Dermis blood vessel endothelial cell (primary cell): ENCODE measurements around the gene DVL2. TPM values are rescaled to one million over a fixed set of nuclear protein-coding genes. Genes with fewer than 3 reads are reported as not detected.

Source experiments
- DNase-seq: peaks from one replicate; pipeline ENCODE4 v3.0.0; 2010
- total RNA-seq: library from RNA; depleted of rRNA; stranded (reverse); fragments of >200 nt; gene quantifications from 2 replicates; pipeline ENCODE4 v1.2.3, GENCODE V29; 2014

DVL2 gene
- total RNA-seq, 1 donor from 2014 or later: 32.8 TPM

DNA sequence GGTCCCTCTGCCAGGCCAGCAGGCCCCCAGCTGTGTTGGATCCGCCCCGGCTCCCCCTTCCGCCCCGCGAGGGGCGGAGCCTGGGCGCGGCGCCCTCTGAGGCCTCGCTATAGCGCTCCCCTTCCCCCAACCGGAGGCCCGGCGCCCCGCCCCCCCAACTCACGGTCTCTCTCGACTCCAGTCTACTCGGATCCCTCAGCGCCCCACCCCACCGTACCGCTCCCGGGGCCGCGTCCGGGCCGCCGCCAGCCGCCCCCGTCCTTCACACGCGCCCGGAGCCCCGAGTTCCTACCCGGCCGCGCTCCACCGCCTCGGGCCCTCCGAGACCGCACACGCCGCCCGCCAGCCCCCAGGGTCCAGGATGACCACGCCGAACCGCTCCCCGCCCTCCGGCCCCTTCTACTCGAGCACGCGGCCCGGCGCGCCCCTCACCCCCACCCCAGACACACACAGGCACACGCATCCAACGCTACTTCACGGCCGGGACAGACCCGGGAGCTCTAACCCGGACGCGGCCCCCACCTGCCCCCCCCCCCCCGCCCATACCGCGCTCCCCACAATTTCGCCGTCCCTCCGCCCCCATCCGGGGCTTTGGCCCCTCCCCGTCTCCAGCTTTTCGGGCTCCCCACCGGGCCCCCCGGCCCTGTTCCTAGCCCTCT lies 3.6 kb upstream of the DVL2 start:
- DNase-seq: peak; percentile 66

DNA sequence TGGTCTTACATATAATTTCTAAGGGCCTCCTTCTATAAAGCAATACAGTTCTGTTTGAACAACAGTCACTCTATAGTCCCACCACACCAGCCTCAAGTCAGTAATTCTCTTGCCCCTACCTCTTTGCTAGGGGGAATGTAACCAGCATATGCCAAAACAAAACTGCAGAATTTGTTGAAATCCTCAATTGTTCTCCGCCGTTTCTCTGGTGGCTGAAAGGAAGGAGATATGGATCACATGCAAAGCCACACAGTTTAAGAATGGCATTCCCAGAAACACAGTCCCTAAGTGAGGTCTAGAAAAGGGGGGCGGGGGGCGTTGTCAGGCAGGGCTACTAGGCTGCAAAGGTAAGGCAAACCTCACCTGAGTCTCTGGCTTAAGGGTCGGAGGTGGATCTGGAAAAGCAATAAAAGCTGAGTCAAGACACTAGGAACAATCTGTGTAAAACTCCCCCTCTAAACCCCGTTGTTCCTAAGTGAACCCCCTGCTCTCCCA lies 3.0 kb upstream of the DVL2 start:
- no peak for DNase-seq

DNA sequence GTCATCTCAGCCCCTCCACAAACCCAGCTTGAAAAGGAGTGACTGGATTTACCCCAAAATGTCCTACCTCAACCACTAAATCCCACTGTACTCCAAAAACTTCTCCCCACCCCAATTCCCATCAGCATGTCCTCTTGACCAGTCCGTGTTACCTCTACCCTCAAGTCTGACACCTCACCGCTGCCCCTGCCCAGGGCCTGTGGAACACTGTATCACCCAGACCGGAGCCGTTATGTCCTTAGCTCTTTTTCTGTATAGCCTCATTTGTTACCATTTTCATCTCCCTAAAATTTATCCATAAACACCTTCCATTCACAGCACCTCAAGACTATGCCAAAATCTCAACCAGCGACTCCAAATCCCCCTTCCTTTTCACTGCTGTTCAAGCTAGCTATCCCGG lies 2.5 kb upstream of the DVL2 start:
- no peak for DNase-seq

DNA sequence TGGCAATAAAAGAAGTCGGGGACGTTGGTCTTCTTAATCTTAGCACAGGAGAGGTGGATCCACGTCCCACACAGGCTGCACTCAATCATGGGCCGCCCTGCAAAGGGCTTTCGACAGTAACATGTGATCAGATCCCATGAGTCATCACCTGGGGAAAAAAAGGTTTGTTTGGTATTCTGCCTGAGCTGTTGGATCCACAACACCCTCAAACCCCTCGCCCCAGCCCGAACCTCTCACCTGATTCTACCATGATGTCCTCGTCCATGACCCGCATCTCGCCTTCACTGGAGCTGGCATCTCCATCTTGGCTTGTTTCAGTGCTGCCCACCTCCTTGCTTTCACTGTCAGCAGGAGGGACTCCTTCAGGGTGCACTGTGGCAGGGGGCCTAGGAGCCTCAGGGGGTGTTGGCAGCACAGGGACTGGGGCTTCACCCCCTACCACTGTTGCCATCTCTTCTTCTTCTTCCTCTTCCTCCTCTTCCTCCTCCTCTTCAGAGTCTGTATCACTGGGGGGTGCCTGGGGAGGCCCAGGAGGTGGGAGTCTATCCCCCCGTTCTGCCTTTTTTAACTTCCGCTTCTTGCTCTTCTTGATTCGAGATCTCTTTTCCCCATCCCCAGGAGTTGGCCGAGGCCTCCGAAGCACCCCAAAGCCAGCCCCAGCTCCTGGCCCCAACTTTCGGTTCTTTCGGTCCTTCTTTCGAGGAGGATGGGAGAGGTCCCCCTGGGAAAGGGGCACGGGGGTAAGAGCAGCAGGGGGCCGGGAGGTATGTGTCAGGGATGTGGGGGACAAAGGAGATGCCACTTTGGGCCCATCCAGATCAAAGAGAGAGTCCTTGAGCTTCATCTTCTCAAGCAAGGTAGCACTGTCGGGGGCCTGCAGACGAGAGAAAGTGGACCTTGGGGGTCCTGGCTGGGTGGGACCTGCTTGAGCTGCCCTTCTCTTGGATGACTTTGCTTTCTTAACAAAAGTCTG lies 1.7 kb upstream of the DVL2 start:
- peak; percentile 35 for DNase-seq

DNA sequence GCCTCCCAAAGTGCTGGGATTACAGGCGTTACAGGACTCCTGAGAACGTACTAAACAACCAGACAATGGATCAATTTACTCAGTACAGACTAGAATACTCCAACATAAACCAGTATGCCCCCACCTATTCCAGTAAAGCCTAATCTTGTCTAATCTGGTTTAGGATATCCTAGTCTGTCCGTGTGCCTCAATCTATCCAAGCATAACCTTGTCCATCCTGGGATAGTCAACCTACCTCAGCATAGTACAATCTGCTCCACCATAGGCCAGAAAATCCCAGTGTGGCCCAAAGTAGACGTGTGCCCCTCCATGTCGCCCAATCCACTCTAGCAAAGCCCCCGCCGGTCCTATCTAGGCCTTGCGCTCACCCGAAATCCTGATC lies 625 bp downstream of the DVL2 start:
- no peak for DNase-seq

DNA sequence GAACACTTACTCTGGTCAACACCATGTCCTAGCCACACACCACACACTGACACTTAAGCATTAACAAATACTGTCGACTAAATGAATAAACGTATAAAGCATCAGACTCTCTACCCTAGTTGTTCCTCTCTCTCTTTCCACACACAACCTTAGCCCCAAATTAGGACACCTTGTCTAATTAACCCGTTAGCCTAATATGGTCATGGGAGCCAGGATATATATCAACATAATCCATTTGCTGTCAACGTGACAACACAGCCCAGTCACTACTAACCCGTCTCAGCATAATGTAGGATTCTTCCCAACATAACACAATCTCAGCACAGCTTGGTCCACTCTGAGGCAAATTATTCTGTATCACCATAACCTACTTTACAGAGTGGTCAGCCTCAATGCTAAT lies 2.2 kb downstream of the DVL2 start:
- no peak for DNase-seq

DNA sequence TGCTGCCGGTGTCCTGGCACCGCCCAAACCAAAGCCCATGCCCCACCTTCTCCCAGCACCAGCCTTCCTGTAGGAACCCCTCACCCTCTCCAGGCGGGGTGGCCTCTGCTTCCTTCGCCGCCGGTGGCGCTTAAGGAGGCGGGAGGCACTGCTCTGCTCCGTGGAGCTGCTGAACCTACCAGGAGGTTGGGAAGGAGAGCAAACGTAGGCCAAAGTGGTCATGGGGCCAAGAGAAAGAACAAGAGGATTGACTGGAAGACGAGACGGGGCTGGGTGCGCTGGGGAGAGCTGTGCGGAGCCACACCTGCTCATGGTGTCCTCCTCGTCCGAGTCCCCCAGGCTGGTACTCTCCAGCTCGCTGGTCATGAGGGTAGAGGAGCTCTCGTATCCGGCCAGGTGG lies 4.8 kb downstream of the DVL2 start:
- no peak for DNase-seq

DNA sequence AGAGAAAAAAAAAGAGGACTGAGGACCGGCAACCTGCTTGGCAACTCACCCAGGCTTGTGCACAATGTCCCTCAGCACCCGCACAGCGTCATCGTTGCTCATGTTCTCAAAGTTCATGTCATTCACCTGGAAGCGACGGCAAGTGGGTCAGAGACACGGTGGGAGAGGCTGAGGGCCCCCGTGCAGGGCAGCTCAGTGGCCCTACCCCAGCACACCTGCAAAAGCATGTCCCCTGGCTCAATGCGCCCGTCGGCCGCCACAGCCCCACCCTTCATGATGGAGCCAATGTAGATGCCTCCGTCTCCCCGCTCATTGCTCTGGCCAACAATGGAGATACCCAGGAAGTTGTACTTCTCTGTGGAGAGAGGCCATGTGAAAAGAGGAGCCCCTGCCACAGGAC lies 5.4 kb downstream of the DVL2 start:
- no peak for DNase-seq

DNA sequence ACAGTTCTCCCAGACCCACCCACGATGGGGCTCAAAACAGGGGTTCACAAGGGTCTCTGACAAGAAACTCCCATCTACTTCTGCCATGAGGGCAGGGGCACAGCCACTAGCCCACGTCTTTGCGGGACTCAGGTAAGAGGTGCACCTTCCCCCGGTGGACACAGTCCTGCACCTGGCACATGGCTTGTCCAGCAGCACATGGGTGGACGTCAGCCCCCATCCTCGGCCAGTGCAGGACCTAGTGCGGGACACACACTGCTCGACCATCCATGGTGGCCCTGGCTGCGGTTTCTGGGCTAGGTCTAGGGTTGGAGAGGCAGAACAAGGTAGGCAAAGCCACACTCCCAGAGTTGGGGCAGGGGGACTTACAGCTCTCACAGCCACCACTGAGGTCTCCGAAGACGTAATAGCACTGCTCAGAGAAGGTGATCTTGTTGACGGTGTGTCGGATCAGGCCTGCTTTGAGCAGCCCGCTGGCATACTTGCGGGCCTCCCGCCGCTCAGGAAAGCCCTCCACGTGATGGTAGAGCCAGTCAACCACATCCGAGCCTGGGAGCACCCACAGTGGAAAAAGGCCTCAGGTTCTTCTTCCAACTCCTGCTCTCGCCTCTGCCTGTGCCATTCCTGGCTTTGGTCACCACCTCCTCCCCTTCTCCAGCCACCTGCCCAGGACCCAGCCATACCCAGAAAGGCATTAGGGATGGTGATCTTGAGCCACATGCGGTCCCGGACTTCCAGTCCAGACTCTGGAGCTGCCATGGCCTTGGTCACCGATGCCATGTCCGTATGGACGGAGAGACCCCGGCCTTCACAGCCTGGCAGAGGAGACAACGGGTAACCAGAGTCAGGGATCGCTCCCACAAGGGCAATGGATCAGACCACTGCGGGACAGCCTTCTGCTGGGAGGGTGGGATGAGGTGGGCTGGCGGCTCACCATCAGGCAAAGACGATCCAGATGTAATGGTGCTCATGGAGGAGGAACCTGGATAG lies 7.3 kb downstream of the DVL2 start:
- DNase-seq: no peak

DNA sequence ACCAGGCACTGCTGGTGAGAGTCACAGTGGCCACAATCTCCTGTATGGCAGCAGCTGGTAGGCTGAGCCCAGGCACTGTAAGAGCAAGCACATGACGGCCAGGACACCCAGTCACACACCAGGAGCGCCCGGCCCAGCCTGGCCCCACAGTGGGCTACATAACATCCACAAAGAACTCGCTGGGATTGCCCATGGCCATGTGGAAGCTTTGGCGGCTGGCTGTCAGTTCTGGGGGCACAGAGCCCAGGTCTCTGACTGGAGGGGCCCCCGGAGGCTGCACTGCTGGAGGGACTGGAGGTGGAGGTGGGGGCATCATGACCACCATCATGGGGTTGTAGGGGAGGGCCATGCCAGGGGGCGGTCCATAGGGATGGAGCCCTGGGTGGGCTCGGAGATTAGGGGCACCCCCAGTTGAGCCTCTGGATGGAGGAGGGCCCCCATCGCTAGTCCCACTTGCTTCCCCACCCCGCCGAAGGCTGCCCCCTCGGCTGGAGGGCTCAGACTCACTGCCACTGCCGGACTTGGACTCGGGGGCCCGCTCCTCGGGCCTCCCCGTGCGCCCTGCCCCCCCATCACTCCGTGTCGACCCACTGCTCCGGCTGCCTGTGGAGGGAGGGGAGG lies 8.5 kb downstream of the DVL2 start:
- DNase-seq: no peak

DNA sequence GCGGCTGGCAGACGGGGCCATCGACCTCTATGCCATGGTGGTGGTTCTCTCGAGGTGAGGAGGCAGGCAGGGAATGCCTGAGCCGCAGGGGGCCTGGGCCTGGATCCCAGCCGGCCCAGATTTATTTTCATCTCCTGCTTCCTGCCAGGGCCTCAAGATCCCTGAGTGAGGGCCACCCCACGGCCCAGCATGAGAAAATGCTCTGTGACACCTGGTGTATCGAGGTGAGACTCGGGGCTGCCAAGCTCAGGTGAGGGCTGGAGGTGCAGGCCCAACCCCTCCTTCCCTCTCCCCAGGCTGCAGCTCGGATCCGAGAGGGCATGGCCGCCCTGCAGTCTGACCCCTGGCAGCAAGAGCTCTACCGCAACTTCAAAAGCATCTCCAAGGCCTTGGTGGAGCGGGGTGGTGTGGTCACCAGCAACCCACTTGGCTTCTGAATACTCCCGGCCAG lies 9.6 kb downstream of the DVL2 start:
- no peak for DNase-seq

DNA sequence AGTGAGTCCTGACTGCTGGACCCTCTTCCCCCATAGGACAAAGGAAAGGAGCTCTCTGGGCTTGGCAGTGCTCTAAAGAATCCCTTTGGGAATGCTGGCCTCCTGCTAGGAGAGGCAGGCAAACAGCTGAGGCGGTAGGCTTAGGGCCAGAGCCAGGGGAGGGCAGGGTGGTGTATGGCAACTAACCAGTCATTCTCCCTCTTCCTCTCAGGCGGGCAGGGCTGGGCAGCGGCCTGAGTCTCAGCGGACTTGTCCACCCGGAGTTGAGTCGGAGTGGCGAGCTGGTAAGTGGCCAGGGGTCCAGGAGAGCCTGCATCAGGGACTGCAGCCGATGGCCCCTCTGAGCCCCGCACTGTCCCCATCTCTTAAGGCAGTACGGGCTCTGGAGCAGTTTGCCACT lies 10.2 kb downstream of the DVL2 start:
- DNase-seq: no peak

DNA sequence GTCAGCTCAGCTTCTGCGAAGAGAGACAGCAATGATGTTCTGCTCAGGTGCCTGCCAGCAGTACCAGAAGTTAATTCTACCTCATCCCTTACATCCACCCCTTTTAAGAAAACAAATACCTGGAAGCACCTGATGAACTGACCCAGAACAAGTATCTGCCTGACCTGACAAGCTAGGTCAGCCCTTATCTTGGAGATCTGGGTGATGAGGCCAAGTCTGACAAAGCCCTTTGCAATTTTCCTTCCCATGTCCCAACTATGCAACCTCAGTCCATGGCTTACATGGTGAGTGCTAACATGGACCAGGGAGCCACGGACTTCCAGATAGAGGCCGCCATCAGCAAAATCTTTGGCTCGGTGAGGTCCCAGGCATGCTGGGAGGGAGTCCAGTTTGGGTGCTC lies 10.9 kb downstream of the DVL2 start:
- DNase-seq: no peak

DNA sequence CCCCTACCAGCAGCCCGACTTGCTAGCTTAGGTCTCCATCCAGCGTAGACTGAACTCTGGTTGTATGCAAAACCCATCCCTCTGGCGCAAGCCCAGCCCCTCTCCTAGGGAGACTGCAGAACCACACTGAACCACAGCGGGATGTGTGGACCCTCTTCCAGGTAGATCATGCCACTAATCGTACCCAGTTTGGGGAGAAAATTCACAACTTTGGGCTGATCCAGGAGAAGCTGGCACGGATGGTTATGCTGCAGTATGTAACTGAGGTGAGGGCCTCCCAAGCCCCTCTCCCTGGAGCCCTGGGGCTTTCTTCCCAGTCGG lies 11.4 kb downstream of the DVL2 start:
- no peak for DNase-seq

DNA sequence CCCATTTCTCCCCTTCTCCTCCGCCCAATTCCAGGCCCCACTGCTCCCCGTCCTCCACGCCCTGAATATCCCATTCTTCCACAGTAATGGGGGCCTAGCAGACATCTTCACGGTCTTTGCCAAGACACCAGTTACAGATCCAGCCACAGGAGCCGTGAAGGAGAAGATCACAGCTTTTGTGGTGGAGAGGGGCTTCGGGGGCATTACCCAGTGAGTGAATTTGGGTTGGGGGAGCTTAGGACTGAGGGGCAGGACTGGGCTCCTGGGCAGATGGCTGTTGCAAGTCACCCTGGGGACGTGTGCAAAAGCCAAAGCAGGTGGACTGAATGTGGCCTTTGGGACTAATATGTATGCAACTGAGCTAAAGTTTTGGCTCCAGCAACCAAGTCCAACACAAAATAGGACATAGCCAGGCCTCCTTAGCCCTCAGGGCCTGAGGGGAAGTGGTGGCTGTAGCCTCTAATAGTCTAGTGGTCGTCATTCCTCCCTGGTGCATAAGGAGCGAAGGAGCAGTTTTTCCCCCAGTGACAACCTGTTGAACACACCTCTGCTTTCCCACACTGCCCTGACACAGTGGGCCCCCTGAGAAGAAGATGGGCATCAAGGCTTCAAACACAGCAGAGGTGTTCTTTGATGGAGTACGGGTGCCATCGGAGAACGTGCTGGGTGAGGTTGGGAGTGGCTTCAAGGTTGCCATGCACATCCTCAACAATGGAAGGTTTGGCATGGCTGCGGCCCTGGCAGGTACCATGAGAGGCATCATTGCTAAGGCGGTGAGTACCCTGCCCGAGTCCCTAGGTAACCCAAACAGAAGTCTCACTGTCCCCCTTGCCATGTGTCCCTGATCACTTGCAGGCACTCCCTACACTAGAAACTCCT lies 12.0 kb downstream of the DVL2 start:
- DNase-seq: no peak

DNA sequence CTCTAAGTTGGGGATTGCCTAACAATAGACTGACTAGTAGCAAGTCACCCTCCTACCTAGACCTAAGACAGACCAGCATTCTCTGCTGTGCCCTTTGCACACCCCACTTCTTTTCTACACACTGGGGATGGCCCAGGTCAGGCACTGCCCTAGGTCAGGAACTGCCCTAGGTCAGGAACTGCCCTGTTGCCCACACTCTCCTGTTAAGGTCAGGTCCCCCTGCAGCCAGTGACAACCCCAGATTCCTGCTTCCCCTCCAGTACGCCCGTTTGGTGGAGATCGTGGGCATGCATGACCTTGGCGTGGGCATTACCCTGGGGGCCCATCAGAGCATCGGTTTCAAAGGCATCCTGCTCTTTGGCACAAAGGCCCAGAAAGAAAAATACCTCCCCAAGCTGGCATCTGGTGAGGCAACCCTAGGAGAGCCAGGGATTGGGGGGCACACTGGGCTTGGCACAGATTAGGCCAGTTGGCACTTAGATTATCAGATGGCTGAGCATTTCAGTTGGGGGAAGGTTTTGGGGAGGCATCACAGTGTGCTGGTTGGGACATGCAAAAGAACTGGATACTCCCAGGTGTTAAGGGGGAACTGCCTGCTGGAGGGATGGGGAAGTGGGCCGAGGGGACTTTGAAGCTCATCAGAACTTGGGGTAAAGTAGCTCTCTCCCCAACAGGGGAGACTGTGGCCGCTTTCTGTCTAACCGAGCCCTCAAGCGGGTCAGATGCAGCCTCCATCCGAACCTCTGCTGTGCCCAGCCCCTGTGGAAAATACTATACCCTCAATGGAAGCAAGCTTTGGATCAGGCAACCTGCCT lies 12.8 kb downstream of the DVL2 start:
- DNase-seq: no peak

DNA sequence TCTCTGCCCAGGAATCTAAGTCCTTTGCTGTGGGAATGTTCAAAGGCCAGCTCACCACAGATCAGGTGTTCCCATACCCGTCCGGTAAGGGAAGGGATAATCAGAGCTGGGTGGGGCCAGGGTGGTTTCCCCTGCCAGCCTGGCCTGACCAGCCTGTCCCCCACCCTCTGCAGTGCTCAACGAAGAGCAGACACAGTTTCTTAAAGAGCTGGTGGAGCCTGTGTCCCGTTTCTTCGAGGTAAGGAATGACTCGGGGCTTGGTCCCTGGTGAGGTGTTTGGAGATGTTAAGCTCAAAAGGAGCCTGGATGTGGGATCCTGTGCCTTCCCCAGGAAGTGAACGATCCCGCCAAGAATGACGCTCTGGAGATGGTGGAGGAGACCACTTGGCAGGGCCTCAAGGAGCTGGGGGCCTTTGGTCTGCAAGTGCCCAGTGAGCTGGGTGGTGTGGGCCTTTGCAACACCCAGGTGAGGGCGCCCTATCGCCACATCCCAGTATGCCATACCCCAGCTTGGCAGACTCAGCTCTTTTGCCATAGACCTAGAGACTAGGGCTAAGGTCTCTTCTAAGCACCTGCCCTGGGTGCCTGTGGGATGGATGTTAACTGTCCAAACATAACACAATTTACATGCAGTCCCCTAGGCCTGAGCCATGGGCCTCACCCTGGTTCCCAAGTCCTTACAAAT lies 13.6 kb downstream of the DVL2 start:
- peak; percentile 89 for DNase-seq

DNA sequence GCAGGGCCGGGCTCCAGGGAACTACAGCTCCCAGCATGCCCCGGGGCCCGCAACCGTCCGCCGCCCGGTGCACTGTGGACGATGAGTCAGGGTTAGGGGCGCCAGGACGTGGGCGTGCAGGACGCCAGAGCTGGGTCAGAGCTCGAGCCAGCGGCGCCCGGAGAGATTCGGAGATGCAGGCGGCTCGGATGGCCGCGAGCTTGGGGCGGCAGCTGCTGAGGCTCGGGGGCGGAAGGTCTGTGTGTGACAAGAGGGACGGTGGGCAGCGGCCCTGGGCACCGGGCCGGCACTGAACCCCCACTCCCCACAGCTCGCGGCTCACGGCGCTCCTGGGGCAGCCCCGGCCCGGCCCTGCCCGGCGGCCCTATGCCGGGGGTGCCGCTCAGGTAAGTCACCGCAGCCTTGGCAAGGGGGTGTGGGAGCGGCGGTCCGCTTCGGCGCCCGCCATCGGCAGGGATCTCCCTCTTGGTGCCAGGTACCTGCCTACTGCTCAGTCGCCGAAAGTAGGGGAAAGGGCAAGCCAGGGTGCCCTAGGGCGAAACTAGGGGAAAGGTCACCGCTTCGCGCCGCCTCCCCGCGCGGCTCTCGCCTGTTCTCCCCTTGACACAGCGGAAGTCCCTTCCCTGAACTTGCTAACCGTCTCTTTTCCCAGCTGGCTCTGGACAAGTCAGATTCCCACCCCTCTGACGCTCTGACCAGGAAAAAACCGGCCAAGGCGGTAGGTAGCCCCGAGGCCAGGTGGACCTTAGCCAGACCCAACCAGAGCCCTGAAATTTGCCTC lies 14.3 kb downstream of the DVL2 start, which contains the start of the genes ACADVL and DLG4:
TSS of gene ACADVL (plus strand) at position 127 of the 781 bp plus-strand sequence. CDS start at position 174, 47 bp downstream.
TSS of gene DLG4 (minus strand) at position 25 of the 781 bp plus-strand sequence.
- peak; percentile 89 for DNase-seq
